ENCODE data around the gene SUN3.
A peak's percentile ranks its signal among the peaks of the same experiment; 100 is the strongest.

The SUN3 gene

DNA sequence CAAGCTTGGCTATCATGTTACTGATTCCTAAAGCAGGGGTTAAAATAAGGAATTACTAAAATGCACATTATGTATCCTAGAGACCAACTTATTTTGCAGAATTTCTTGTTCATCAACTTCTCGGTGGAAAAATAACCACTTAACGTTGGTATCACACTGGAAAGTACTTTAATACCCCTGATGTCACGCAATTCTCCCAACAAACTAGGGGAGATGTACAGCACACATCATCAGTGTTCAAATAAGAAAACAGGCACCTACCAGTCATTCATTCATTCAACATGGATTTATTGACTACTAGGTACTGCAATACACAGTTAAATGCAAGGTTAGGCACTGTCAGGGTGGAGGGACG, 50.1 kb downstream of the SUN3 start:
- DNase-seq (ENCODE audit: low read depth), result no peak

DNA sequence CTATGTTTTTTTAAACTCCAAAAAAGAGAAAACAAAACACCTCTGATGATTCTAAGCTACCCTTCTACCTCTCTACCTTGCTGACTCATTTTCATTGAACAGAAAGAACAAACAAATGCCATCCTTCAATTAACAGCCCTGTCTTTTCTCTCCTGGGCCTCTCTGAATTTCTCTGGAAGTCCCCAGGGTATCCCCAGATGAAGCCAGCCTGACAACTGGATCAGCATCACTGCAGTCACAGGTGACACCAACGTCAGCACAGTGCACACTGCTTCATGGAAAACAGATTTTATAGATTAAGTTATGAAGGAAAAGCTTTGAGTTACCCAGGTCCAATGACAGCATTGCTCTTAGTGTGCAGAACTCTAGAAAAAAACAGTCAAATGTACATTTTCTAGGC, 55.2 kb downstream of the SUN3 start:
- no peak for DNase-seq (ENCODE audit: low read depth)

DNA sequence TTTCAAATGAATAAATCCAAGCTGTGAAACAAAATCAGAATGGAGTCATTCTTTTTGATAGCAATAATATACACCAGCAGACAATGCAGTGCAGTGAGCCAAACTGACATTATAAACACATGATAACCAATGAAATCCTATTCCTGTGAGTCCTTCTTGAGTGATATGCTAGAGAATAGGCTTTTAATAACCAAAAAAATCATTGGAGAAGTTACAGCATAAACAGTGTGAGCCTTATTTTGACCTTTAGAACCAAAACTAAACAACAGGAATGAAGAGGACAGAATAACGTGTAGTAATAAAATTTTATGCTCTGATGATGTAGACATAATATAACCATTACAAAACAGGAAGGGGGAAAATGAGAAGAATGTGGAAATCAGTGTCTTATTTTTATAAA, 58.1 kb downstream of the SUN3 start:
- DNase-seq (ENCODE audit: low read depth), result no peak

DNA sequence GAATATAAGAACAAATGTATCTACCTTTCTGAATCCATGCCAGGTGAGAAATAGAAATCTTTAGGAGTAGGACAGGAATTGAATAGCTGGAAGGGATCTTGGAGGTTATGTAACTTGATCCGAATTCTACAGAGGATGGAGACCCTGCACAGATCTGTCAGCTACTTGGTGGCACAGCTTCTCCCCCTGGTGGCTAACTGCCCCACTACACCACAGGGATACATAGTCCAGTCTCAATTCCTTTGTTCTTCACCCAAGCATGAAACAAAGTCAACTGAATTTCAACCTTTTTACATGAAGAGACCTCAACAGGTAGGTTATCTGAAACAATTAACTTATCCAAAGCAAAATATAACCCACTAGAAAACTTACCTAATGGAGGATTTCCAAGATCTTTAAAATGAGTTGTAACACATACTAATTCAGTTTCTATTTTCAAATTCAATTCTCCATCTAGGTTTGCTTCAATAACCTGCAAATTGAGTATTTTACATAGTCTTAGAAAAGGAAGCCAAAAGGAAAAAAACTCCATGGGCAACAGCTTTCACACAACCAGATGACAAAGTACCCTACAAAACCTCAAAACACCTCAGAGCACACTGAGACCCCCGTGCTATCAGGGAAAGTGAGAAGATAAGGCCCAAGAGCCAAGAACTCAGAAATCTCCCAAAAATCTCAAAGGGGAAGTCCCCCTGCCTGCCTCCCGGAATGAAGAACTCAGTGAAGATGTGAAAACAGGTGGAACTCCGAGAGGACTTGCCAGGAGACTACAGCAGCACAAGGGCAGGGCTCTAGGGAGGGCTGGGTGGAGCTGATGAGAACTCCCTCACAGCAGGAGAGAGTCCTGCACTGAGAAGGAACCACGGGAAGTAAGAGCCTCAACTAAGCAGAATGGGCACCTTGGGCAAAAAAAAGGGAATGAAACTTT, 59.8 kb downstream of the SUN3 start:
- peak; percentile 27 for DNase-seq (ENCODE audit: low read depth)

DNA sequence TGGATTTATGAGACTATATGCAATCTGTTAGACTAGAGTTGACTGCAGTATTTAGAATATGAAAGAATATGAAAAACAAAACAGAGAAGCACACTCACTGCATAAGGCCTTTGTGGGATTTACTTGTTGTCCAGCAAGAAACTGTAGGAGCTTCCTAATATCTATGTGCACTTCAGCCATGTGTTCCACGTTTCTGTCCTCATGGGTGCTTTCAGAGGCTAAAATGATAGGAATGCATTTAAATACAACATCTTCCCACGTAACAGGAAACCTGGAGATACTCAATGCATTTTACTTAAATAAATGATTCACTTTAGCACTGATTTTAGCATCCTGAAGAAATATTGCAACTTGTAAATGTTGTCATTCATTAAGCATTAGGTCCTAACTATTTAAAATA, 61.2 kb downstream of the SUN3 start:
- no peak for DNase-seq (ENCODE audit: low read depth)

DNA sequence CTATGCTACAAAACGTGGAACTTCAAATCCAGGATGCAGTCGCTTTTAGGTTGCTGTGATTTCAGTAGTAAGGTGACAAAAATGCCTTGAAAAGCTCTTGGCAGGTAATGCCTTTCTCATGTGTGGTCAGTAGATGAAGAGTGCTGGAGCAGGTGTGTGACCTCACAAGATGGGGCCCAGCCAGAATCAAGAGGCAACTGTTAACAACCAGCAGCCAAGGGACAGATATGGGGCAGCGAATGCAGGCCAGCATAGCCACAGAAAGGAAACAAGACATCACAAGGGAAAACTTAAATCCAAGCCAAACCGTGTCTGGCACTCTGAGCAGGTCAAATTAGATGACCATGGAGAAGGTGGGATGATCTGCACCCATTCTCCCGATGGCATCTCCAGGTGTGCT, 61.8 kb downstream of the SUN3 start:
- DNase-seq (ENCODE audit: low read depth), result no peak

DNA sequence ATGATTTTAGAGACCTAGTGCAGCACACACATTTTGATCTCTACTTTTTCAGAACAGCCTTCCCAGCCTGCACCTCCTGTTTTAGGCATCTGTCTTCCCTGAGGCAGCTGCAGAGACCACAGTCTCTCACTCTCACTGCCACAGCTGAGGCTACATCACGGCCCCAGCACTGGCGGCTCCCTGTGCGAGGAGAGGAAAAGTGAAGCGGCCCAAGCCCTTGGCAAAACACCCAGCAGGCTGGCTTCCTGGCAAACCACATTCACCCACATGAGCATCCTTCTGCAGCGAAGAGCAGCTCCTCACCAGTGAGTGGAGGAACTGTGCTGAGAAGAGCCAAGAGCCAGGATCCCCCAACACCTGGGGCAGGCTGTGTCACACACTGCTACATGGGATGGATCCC, 63.5 kb downstream of the SUN3 start:
- DNase-seq (ENCODE audit: low read depth), result no peak

DNA sequence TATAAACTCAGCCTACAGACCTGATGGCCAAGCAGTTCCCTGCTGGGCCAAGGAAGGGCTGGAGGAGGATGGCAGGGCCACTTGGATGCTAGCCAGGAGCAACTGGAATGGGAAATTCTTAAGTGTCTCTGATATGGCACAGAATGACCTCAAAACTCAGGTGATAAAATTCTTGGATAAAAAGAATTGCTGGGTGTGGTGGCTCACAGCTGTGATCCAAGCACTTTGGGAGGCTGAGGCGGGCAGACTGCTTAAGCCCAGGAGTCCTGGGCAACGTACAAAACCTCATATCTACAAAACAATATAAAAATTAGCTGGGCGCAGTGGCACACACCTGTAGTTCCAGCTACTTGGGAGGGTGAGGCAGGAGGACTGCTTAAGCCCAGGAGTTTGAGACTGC, 66.6 kb downstream of the SUN3 start:
- DNase-seq (ENCODE audit: low read depth), result no peak

DNA sequence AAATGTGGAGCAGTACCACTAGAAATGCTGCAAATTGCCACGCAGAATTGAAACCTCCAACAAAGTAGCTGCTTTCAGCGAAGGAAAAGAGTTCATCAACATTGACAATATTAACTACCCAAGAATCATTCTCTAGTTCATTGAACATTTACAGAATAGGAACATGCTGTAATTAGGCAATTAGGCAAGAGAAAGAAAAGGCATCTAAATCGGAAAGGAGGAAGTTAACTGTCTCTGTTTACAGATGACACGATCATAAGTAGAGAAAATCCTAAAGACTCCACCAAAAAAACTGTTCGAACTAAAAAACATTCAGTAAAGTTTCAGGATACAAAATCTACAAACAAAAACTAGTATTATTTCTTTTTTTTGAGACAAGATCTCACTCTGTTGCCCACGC, 71.8 kb downstream of the SUN3 start:
- DNase-seq (ENCODE audit: low read depth), result no peak

DNA sequence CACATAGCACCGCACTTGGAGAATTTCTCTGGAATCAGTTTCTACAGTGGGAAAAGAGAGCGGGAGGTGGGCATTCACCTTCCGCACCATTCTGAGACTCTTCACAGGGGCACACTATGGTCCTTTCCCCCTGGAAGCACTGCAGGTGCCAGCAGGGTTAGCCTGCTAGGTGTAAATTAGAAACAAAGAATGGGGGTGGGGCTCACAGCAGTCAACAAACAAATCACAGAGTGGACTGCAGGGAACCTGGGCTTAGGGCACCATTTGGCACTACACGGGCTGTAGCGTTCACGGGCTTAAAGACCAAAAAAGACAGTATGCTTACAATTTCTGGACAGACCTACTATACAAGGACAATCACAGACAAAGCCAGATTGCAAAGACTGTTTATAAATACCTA, 72.7 kb downstream of the SUN3 start:
- no peak for DNase-seq (ENCODE audit: low read depth)

DNA sequence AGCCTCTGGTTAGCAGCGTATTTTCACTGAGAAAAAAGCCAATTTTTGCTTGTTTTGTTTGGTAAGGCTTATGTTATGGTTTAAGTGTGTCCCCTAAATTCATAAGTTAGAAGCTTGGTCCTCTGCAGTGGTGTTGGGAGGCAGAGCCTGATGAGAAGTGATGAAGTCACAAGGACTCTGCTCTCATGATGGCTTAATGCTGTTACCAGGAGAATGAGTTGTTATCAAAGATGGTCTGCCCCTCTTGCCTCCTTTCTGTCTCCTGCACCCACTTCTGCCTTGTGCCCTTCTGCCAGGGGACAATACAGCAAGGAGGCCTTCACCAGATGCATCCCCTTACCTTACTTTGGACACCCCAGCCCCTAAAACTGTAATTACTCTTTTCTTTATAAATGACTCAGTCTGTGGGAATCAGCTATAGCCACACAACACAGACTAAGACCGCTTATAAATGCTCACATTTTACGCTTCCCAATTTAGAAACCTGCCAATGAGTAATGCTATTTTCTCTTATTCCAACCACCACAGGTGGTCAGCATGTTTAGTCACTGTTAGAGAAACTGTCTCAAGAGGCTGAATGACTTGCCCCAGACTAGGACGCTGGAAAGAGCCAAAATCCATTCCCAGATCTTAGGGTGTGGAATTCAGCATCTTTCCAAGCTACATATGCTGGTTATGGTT, 74.5 kb downstream of the SUN3 start:
- no peak for DNase-seq (ENCODE audit: low read depth)

DNA sequence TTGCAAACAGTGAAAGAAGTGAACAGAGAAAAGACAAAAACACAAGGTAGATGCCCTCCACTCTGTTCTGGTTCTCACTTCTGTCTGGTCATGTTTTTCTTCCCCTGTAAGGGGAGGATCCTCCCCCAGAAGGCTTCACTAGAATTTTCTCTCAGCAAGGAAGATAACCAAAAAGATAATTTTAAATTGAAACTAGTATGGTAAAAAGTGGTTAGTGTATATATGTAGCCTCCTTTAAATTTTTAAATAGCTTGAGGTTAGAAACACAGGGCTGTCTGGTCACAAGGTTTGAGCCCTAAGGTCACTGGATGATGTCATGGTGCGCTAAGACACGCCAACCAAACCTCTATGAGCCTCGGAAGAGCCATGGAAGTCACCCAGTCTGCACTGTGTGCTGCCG, 75.1 kb downstream of the SUN3 start:
- no peak for DNase-seq (ENCODE audit: low read depth)

DNA sequence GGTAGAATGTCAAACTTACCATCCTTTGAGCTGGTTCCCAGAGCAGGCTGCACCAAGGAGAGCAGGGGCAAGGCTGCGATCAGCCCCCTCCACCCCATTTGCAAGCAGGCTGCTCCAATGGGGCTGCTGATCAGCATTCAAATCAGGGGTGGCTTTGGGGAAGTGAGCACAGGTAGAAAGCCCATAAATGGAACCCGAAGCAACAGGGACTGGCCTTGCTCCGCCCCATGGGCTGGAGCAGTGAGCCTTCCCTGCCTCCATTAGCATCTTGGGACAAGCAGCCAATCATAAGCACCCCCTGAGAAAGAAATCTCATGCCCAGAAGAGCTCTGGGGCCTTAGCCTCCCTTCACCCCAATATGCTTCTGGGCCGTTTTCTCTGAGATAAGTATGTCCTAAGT, 76.7 kb downstream of the SUN3 start:
- DNase-seq (ENCODE audit: low read depth), result no peak

DNA sequence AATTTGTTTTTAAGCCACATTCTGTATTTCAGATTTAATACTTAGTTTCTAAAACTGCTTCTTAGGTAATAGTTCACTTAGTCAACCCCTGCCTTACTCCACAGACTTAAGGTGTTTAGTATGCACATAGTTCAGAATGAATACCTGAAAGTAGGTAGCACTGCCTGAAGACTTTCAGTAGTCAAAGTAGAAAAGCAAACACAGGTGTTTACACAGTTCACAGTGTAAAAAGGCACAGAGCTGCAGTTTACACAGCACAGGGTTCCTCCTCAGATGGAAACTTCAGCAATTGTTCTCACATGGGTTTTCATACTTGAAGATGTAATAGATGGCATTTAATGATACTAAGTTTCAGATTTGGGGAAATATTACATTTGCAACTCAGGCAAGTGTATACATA, 77.5 kb downstream of the SUN3 start:
- DNase-seq (ENCODE audit: low read depth), result no peak

DNA sequence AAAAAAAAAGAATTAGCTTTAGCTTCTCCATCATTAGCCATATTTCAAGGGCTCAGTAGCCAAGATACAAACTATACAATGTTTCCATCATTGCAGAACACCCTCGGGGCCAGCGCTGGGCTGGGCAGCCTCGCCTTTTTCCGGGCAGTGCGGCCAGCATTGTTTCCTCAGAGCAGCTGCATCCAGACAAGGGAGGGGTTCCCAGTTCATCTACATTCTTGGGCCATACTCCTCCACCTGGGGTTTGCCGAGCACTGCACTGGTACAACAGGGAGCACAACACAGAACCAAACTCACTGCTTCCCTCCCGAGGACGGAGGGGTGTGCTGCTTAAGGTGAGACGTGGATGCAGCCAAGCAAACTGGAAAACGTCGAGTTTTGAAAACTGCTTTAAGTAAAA, 78.2 kb downstream of the SUN3 start:
- DNase-seq (ENCODE audit: low read depth), result no peak

DNA sequence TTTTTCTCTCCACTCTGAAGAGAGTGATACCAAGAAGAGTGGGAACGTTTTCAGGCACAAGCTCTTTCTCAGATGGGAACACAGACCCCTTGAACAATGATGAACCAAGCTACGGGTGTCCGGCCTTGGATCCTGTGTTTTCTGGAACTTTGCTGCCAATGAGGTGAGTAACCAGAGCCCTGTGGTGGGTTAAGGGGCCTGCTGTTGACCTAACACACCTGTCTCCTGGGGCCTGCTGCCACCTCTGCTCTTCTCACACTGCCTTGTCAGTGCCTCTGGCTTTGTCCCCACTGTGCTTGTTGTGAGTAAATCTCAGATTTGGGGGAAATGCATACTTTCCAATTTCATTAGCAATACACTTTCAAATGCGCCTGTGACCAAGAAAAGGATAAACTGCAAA, 79.2 kb downstream of the SUN3 start:
- no peak for DNase-seq (ENCODE audit: low read depth)

DNA sequence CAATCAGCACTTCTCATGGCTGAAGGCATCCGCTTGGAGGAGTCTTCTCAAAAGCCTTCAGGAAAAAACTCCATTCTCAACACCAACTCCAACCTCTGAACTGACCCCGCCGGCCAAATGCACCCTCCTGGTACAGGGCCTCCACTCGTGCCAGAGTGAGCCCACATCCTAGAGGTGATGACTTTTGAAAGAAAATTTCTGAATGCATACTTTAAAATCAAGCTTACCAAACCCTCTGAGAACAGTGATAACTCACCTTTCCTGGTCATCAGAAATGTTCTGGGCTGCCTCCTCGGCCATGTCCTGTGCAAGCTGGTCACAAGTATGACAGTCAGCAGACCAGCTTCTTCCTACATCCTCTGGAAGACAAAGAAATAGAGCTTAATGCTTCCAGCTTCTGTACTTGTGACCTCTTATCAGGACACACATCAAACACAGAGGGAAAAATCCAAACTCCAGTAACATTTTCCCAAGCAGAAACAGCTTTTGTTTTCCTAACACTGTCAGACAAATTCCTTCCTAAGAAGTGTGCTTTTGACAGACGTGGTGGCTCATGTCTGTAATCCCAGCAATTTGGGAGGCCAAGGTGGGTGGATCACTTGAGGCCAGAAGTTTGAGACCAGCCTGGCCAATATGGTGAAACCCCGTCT, 80.6 kb downstream of the SUN3 start, which contains the start of gene PKD1L1:
Gene PKD1L1 (minus strand): TSS at position 326 of the 650 bp plus-strand sequence. CDS start 26 bp downstream, at position 300.
- no peak for DNase-seq (ENCODE audit: low read depth)

DNA sequence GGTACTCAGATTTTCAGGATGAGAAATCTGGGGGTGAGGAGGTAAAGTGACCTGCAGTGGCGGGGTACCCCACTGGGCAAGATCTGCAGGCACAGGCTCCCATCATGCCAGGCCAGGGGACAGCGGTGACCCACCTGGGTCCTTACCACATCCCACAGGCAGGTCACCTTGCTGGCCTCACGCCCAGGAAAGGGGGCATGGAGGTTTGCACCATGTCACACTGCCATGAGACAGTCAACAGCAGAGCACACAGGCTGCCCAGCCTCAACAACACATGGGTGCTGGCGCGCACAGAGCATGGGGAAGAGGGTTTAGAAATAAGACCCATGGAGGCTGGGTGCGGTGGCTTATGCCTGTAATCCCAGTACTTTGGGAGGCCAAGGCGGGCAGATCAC, 81.6 kb downstream of the SUN3 start:
- DNase-seq (ENCODE audit: low read depth), result no peak

DNA sequence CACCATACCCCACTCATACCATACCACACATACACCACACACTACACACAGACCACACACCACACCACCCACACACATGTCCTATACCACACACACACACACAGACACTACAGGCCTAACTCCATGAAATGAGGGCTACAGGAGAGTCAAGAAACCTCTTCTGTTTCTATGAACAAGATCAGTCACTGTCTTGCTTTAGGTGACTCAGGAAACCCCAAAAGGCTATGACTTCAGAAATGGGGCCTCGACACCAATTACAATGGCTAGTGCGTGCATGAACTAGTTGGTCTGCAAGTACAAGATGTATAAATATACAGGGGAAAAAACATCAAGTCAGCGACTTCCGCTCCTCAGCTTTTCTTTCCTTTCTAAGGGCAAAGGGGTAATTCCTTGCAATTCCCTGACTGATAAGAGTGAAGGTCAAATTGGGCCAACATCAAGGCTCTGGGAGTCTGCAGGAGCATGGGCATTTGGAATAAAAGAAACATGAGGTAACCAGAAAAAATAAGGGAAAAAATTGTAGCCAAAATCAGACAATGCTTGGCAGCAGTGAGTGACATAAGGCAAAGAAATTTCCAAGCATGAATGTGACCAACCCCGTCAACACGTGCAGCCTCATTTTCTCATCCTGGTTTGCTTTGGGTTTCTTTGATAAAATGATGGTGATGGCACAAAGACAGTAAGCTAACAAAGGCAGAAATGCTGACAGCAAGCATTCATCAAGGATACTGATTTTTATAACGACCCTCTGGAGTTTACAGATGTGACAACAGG, 82.1 kb downstream of the SUN3 start:
- DNase-seq (ENCODE audit: low read depth), result no peak

DNA sequence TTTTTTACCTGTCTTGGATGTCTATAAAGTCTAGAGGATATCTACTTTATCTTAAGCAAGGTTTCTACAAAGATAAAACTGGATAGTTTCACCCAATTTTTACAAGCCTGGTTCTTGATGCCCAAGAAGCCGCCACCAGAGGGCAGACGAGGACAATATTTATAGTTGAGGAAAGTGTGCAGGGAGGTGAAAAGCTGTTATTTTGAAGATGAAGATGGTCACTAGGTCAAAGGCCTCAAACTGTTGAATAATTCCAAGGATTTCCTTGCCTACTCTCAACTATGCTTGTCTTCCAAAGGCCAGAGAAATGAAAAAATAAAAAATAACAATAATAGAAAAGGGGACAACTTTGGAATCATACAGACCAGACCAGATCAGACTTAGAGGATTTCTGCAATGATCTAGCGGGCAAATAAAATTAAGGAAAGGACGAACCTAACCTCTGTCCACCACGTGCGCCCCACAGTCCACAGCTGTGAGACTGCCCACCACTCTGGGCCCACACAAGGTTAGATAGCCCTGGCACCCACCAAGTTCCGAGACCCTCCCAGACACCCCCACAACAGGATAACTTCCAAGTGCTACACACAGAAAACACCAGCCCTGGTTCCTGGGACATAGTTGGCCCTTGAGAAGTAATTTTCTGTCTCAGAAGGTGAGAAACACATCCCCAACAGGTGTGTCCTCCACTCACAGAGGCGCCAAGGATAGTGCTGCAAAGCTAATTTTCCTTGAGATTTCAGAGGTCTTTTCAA, 83.5 kb downstream of the SUN3 start:
- DNase-seq (ENCODE audit: low read depth), result peak; percentile 80

DNA sequence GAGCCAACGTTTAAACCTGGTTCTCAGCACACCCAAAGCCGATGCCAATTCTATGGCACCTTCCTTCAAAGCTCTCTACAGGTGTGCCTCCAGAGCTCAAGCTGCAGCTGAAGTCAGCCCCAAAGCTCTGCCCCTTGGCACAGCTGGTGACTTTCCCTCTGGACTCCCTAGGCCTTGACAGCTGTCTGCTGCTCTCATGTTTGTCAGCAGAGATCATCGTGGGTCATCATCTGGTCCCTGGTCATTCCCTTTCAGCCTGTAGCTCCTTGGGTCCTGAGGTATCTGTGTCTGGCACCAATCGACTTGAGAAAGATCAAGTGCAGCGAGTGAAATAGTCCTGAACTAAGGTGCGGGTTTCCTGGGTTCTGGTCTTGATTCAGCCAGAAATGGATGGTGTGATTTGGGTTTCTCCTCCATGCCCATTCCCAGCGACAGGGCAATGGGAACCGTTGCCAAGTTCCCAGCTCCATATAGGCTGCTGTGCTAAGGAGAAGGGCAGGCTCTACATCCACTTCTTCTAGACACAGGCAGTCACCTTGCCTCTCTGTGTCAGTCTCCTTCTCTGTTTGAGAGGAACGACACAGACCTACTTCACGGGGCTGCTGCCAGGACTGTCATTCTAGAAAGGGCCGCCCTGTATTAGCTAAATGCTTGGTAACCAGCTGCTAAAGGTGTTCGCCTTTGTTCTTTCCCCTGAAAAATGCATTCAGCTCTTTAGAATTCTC, 84.2 kb downstream of the SUN3 start:
- no peak for DNase-seq (ENCODE audit: low read depth)

All from activated T-cell treated with anti-CD3 and anti-CD28 coated beads for 1 hour (primary cell).